GM06990 (cell line): ENCODE measurements around the gene NELFCD.
"Not testable (repeated sequence)": the region's sequence is repeated elsewhere in the genome, so short reads cannot be mapped to it uniquely, and the experiment has no call there.

ENCODE experiments used
- DNase-seq: peaks from one replicate; pipeline ENCODE4 v3.0.0-alpha.2; 2011; ENCODE audit not compliant: insufficient read length; ENCODE audit errors: extremely low read depth
- H3K27me3 ChIP-seq: replicated peaks from 2 replicates; pipeline ENCODE4 v1.6.0; 2011; ENCODE audit warnings: low read length; ENCODE audit not compliant: control insufficient read depth, insufficient read depth
- H3K36me3 ChIP-seq: 2 replicates; pipeline ENCODE4 v1.5.1; 2011; ENCODE audit warnings: low read length; ENCODE audit not compliant: control insufficient read depth, insufficient read depth
- H3K4me3 ChIP-seq: replicated peaks from 2 replicates; pipeline ENCODE4 v1.5.1; 2011; ENCODE audit warnings: low read depth, mild to moderate bottlenecking, control low read depth, low read length
- TF ChIP-seq, protein P1 (sequence below): IDR thresholded peaks from 2 replicates; pipeline ENCODE4 v1.5.1; 2011; ENCODE audit warnings: low read length, control low read depth, mild to moderate bottlenecking, inconsistent platforms; ENCODE audit not compliant: insufficient read depth, poor library complexity, severe bottlenecking

The NELFCD gene

GRCh38 chr20:59037386-59037785 is 56.3 kb downstream of the NELFCD start:
- no peak for DNase-seq
- H3K4me3 ChIP-seq, result no peak overlapping the region
- peaks cover 14% of the 10 kb centered on the region for H3K36me3 ChIP-seq
- no peaks in the 10 kb centered on the region for H3K27me3 ChIP-seq
- TF ChIP-seq, protein P1, sequence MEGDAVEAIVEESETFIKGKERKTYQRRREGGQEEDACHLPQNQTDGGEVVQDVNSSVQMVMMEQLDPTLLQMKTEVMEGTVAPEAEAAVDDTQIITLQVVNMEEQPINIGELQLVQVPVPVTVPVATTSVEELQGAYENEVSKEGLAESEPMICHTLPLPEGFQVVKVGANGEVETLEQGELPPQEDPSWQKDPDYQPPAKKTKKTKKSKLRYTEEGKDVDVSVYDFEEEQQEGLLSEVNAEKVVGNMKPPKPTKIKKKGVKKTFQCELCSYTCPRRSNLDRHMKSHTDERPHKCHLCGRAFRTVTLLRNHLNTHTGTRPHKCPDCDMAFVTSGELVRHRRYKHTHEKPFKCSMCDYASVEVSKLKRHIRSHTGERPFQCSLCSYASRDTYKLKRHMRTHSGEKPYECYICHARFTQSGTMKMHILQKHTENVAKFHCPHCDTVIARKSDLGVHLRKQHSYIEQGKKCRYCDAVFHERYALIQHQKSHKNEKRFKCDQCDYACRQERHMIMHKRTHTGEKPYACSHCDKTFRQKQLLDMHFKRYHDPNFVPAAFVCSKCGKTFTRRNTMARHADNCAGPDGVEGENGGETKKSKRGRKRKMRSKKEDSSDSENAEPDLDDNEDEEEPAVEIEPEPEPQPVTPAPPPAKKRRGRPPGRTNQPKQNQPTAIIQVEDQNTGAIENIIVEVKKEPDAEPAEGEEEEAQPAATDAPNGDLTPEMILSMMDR, result no peak

DNA sequence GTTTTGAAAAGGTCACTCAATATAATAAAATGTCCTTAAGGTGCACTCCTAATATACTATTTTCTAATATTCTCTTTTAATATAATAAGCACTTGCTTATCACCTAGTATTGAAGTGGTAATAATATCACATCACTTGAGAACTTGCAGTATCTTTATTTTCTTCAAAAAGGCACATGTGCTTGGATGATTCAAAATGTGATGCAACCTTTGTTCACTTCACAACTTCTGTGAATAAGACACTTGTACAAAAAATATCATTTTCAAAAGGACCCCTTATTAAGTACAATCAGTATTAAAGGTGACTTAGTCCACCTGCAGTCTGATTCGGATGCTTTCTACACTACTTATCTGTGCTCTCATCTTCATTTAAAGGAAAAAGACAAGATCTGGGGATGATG is 58.2 kb downstream of the NELFCD start:
- DNase-seq, result no peak
- H3K36me3 ChIP-seq, result peaks cover 14% of the 10 kb centered on the region
- H3K27me3 ChIP-seq, result no peaks in the 10 kb centered on the region
- H3K4me3 ChIP-seq, result no peak overlapping the region
- TF ChIP-seq, protein P1, result no peak

- Histone ChIP-seq H3K27me3 (no peaks in the 10 kb centered on the region), H3K4me3 (peak overlapping the region; percentile 87), H3K36me3 (peaks cover 9% of the 10 kb centered on the region)
- no peak for DNase-seq
- TF ChIP-seq, protein P1, result no peak
Observed at GRCh38 chr20:59040667-59041066, 59.6 kb downstream of the NELFCD start.

DNA sequence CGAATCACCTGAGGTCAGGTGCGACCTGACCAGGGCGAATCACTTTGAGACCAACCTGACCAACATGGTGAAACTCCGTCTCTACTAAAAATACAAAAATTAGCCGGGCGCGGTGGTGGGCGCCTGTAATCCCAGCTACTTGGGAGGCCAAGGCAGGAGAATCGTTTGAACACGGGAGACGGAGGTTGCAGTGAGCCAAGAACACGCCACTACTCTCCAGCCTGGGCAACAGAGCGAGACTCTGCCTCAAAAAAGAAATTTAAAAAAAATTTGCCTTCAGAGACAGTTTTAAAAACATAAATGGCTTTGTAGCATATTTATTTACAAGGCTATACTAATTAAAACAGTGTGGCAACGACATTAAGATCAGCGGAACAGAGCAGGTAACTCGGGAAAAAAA is 60.4 kb downstream of the NELFCD start:
- peak overlapping the region; percentile 87 for H3K4me3 ChIP-seq
- DNase-seq, H3K27me3 ChIP-seq, H3K36me3 ChIP-seq: not testable (repeated sequence)

DNA sequence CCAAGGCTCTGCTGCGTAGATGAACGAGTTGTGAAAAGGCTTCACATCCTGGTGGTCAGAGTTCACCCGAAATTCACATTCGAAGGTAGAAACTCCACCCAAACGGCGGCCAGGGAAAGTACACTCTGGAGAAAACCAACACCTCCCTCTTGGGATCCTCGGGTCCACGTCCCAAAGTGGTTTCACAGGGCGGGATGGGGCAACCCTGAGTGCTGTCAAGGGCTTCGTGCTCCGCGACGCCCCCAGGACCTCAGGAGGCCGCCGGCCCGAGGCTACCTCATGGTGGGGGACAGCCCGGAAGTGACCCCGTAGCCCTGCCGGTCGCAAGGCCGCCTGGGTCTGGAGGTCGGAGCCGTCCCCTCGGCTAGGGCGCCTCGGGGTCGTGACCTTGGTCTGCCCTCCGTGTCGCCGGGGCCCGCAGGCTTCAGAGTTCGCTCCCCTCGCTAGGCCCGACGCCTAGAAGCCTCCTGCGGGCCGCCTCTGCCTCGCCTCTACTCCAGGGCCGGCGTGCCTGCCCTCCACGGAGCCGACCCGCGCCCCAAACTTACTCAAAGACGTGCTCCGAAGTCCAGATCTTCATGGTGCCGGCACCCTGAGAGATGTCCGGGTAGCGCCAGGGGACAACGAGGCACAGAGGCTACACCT is 61.2 kb downstream of the NELFCD start, which contains the start of gene PRELID3B:
TSS of gene PRELID3B (minus strand) at position 636 of the 645 bp plus-strand sequence. CDS start at position 580, 56 bp downstream.
- peak within 1 kb of the TSS; percentile 87 for H3K4me3 ChIP-seq
- no peak for DNase-seq
- peaks cover 2% of the 10 kb centered on the region for H3K36me3 ChIP-seq
- H3K27me3 ChIP-seq, result no peaks in the 10 kb centered on the region
- TF ChIP-seq, protein P1, result no peak

GRCh38 chr20:59042796-59043631 is 62.0 kb downstream of the NELFCD start:
- no peaks in the 10 kb centered on the region for H3K27me3 ChIP-seq
- DNase-seq, result peak; percentile 96
- TF ChIP-seq, protein P1, result no peak
- H3K36me3 ChIP-seq, result no peaks in the 10 kb centered on the region; the same call in 1 of the 2 replicates
- peak overlapping the region; percentile 87 for H3K4me3 ChIP-seq
